ENCODE measurements around the gene OR8B12.
"Not testable (repeated sequence)": the region's sequence is repeated elsewhere in the genome, so short reads cannot be mapped to it uniquely, and the experiment has no call there.

The OR8B12 gene

DNA sequence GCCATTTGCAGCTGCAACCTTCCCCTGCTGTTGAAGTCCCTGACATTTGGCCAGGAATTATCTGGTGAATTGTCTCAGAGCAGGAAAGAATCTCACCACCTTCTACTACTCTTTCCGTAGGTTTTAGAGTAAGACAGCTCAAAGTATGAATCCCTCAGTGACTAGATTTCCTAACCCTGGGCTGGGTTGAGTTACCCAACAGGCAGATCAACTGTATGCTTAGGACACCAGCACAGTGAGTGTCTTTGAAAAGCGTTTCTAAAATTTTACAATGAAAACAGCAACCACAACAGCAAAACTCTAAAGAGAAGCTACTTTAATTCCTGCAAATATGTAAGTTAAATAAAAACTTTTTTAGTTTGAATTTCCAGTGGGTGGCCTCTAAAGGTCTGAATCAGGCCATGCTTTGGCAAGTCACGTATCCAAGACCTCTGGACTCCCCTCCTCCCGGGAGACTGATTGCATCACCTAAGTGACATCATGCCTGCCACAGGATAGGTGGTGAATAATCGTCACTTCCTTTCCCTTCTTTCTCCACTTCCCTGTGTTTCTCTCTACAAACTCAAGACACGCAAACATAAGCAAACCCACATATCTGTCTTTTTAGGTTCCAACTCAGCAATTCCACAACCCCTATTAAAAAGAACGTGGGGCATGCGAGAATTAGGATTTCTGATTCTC lies 7.8 kb downstream of the OR8B12 start:
- no peak for TF ChIP-seq PAX5 (IDR thresholded peaks at IDR 0.05; ENCODE audit: insufficient read depth, low read length, severe bottlenecking)
- no peak for TF ChIP-seq POLR2A (IDR thresholded peaks at IDR 0.05; ENCODE audit: low read depth, low read length)
- TF ChIP-seq SPI1 (IDR thresholded peaks at IDR 0.05; ENCODE audit: low read depth, low read length): no peak
- no peak for TF ChIP-seq POLR2AphosphoS5 (IDR thresholded peaks at IDR 0.05; ENCODE audit: low read depth, low read length)
- TF ChIP-seq POU2F2 (IDR thresholded peaks at IDR 0.05; ENCODE audit: low read depth, low read length): no peak
- no peak for FAIRE-seq
- no peak for DNase-seq (ENCODE audit: insufficient read length, low spot score)

DNA sequence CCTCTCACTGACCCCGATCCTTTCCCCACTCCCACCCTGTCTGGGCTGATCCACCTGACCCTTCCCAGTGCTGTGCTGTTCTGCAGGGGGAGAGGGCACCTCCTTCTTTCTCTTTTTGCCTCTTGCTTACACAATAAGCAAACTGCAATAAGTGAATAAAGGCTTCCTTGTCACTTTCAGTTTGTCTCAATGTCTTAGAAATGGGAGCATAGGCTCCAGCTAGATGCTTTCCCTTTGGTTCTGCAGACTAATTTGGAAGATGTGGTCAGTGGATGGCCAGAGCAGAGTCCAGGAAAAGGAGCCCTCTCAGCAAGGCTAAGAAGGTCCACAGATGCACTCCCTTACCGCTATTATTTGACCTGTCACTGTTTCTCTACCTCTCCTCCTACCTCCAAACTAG lies 9.4 kb downstream of the OR8B12 start:
- DNase-seq (ENCODE audit: insufficient read length, low spot score) (no peak), FAIRE-seq (no peak)
- no peak for TF ChIP-seq POLR2AphosphoS5 (IDR thresholded peaks at IDR 0.05; ENCODE audit: low read depth, low read length)
- TF ChIP-seq TAF1 (IDR thresholded peaks at IDR 0.05; ENCODE audit: low read depth, low read length): no peak
- TF ChIP-seq POLR2A (IDR thresholded peaks at IDR 0.05; ENCODE audit: low read depth, low read length): no peak
- no peak for TF ChIP-seq SPI1 (IDR thresholded peaks at IDR 0.05; ENCODE audit: low read depth, low read length)
- TF ChIP-seq PAX5 (IDR thresholded peaks at IDR 0.05; ENCODE audit: insufficient read depth, low read length, severe bottlenecking): no peak
- no peak for TF ChIP-seq POU2F2 (IDR thresholded peaks at IDR 0.05; ENCODE audit: low read depth, low read length)

DNA sequence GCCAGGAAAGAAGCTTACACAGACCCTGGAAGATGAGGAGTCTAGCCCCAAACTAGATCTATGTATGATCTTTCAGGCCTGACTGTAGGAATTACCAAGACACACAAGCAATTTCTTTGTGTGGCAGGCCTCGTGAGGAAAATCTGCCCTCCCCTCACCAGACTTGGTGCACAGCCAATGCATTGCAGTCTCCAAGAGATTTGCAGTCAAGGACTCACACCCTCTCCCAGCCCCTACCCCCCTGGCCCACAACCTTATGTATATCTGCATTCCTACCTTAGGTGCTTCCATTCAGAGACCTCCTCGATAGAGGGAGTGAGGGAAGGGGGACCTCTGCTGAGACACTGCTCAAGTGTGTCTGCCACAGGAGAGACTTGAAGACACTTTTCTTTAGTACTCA lies 9.8 kb downstream of the OR8B12 start:
- no peak for FAIRE-seq
- TF ChIP-seq SPI1 (IDR thresholded peaks at IDR 0.05; ENCODE audit: low read depth, low read length): no peak
- TF ChIP-seq TAF1 (IDR thresholded peaks at IDR 0.05; ENCODE audit: low read depth, low read length): no peak
- TF ChIP-seq POLR2AphosphoS5 (IDR thresholded peaks at IDR 0.05; ENCODE audit: low read depth, low read length): no peak
- TF ChIP-seq POU2F2 (IDR thresholded peaks at IDR 0.05; ENCODE audit: low read depth, low read length): no peak
- no peak for TF ChIP-seq POLR2A (IDR thresholded peaks at IDR 0.05; ENCODE audit: low read depth, low read length)
- no peak for TF ChIP-seq PAX5 (IDR thresholded peaks at IDR 0.05; ENCODE audit: insufficient read depth, low read length, severe bottlenecking)
- no peak for DNase-seq (ENCODE audit: insufficient read length, low spot score)

DNA sequence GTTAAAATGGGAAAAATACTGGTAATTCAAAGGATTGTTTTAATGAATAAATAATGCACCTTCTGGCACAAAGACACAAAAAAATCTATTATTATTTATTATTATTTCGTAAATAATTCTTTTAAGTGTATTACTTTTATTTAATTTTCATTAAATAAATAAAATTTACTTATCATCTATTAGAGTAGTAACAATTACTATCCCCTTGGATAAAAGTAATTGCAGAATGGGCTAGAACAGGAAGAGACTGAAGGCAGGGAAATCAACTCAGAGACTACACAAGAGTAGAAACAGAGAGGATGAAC lies 23.0 kb downstream of the OR8B12 start:
- DNase-seq (ENCODE audit: insufficient read length, low spot score) (no peak), FAIRE-seq (no peak)
- TF ChIP-seq POU2F2 (IDR thresholded peaks at IDR 0.05; ENCODE audit: low read depth, low read length) (no peak), TAF1 (IDR thresholded peaks at IDR 0.05; ENCODE audit: low read depth, low read length) (no peak), SPI1 (IDR thresholded peaks at IDR 0.05; ENCODE audit: low read depth, low read length) (no peak), POLR2AphosphoS5 (IDR thresholded peaks at IDR 0.05; ENCODE audit: low read depth, low read length) (no peak)

DNA sequence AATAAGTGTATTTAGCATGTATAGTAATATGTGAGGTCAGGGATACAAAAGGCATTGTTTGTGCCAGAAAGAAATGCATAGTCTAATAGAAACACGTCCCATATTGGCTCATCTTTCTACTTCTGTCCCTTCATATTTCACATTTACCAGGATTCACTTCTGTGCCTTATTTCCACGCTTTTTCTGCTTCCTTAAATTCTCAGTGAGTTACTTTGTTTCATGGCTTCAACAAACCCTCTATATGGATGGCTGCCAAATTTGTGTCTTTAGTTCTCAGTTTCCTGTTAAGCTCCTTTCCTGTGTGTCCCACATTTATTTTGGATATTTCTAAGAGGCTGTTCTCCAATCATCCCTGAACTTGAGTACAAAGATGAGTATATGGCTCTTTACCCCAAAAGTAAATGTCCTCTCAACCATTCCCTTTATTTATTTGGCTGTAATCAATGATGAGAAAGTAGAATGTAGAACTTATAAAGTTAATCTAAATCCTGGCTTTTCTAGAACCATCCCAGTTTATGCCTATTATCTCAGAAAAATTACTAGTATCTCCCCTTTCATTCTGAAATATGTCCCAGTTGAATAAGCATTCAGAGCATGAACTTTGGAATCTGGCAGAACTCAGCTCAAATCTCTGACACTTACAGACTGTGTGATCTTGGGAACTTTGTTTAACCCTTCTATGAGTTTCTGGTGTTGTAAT lies 23.5 kb downstream of the OR8B12 start:
- FAIRE-seq: no peak
- TF ChIP-seq POLR2AphosphoS5 (IDR thresholded peaks at IDR 0.05; ENCODE audit: low read depth, low read length) (no peak), TAF1 (IDR thresholded peaks at IDR 0.05; ENCODE audit: low read depth, low read length) (no peak), SPI1 (IDR thresholded peaks at IDR 0.05; ENCODE audit: low read depth, low read length) (no peak), POLR2A (IDR thresholded peaks at IDR 0.05; ENCODE audit: low read depth, low read length) (no peak), POU2F2 (IDR thresholded peaks at IDR 0.05; ENCODE audit: low read depth, low read length) (no peak), PAX5 (IDR thresholded peaks at IDR 0.05; ENCODE audit: insufficient read depth, low read length, severe bottlenecking) (no peak)
- DNase-seq (ENCODE audit: insufficient read length, low spot score): no peak

DNA sequence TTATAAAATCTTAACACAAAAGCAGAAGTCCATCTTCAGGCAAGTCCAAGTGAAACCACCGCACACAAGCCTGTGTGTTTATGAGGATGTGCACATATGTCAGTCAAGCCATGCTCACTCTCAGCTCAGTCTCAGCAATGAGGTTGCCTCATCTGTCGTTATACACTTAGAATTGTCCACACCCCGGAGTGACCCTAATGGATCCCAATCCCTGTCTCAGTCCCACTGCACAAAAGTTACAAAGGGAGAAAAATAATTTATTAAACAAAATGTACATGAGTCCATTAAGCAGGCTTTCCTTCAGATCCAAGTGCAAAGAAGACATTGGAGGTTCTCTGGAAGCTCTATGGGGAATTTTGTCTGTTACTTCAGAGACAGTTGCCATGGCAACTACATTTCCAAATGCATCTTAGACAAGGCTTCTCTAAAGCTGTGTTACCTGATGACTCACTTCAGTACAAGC lies 24.4 kb downstream of the OR8B12 start:
- TF ChIP-seq POLR2A (IDR thresholded peaks at IDR 0.05; ENCODE audit: low read depth, low read length): no peak
- no peak for TF ChIP-seq TAF1 (IDR thresholded peaks at IDR 0.05; ENCODE audit: low read depth, low read length)
- no peak for TF ChIP-seq SPI1 (IDR thresholded peaks at IDR 0.05; ENCODE audit: low read depth, low read length)
- no peak for TF ChIP-seq POU2F2 (IDR thresholded peaks at IDR 0.05; ENCODE audit: low read depth, low read length)
- TF ChIP-seq POLR2AphosphoS5 (IDR thresholded peaks at IDR 0.05; ENCODE audit: low read depth, low read length): no peak
- TF ChIP-seq PAX5 (IDR thresholded peaks at IDR 0.05; ENCODE audit: insufficient read depth, low read length, severe bottlenecking): no peak
- no peak for FAIRE-seq
- no peak for DNase-seq (ENCODE audit: insufficient read length, low spot score)

DNA sequence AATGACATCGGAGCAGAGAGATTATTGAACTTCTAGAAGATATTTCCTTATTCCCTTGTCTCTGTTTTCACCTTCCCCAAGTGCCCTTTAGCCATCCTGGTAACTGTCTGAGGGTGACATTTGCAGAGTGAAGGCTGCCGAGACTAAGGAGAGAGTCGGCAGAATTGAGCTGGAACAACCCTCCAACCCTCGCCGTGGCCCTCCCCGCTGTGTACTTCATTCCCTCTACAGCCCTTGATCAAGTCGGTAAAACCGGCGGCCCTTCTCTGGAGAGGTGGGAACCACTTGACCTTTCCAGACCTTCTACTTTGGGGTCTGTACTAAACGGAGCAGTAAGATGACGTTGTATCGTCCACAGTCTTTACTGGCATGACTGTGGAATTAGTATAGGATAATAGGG lies 26.1 kb downstream of the OR8B12 start:
- DNase-seq (ENCODE audit: insufficient read length, low spot score) (no peak), FAIRE-seq (no peak)
- TF ChIP-seq POLR2AphosphoS5 (IDR thresholded peaks at IDR 0.05; ENCODE audit: low read depth, low read length) (no peak), TAF1 (IDR thresholded peaks at IDR 0.05; ENCODE audit: low read depth, low read length) (no peak), SPI1 (IDR thresholded peaks at IDR 0.05; ENCODE audit: low read depth, low read length) (no peak), PAX5 (IDR thresholded peaks at IDR 0.05; ENCODE audit: insufficient read depth, low read length, severe bottlenecking) (no peak), POU2F2 (IDR thresholded peaks at IDR 0.05; ENCODE audit: low read depth, low read length) (no peak), POLR2A (IDR thresholded peaks at IDR 0.05; ENCODE audit: low read depth, low read length) (no peak)

DNA sequence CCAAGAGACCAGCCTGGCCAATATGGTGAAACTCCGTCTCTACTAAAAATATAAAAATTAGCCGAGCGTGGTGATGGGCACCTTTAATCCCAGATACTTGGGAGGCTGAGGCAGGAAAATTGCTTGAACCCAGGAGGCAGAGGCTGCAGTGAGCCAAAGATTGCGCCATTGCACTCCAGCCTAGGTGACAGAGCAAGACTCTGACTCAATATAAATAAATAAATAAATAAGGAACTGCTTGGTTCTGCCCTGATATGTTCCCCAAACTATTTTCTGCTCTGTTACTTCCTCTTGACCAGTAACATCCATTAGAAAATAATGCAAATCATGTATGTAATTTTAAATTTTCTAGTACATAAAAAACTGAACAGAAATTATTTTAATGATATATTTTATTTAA lies 28.8 kb downstream of the OR8B12 start:
- not testable (repeated sequence) for DNase-seq (ENCODE audit: insufficient read length, low spot score); FAIRE-seq

DNA sequence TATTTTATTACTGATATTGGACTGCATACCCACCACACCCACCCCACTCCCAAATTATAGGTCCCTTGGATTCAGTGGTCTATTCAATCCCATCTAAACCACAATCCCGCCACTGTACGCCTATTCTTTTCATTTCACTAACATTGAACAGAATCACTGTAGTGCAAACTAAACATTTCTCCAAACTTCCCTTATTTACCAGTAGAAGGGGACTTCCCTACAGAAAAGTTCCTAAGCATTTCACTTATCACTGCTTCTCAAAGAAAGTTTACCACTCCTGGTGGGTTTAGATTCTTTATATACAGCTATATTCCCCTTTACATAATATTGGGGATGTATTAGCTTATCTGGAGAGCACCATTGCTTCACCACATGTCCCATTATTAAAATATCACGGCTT lies 29.3 kb downstream of the OR8B12 start:
- TF ChIP-seq TAF1 (IDR thresholded peaks at IDR 0.05; ENCODE audit: low read depth, low read length) (no peak), POLR2AphosphoS5 (IDR thresholded peaks at IDR 0.05; ENCODE audit: low read depth, low read length) (no peak)
- no peak for FAIRE-seq
- no peak for DNase-seq (ENCODE audit: insufficient read length, low spot score)

DNA sequence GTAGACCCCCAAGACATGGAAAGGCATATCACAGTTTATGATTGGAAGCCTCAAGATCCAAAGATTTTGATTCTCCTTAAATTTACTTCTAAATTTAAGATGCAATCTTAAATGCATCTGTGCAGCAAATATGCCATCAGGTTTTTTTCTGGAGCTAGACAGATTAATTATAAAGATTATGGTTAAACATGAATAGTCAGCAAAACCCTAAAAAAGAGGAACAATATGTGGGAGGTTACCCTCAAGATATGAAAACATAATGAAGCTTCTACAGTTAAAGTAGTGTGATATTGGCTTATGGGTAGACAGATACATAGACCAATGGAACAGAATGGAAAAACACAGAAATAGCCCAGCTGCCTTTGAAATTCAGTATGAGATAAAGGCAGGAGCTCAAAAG lies 31.7 kb downstream of the OR8B12 start:
- TF ChIP-seq PAX5 (IDR thresholded peaks at IDR 0.05; ENCODE audit: insufficient read depth, low read length, severe bottlenecking) (no peak), SPI1 (IDR thresholded peaks at IDR 0.05; ENCODE audit: low read depth, low read length) (no peak), POLR2A (IDR thresholded peaks at IDR 0.05; ENCODE audit: low read depth, low read length) (no peak), POLR2AphosphoS5 (IDR thresholded peaks at IDR 0.05; ENCODE audit: low read depth, low read length) (no peak), POU2F2 (IDR thresholded peaks at IDR 0.05; ENCODE audit: low read depth, low read length) (no peak), TAF1 (IDR thresholded peaks at IDR 0.05; ENCODE audit: low read depth, low read length) (no peak)
- DNase-seq (ENCODE audit: insufficient read length, low spot score): no peak
- FAIRE-seq: no peak

Data from GM12891 (cell line).